Measurements from ENCODE around the gene FAU.
"Not testable (repeated sequence)": the region's sequence is repeated elsewhere in the genome, so short reads cannot be mapped to it uniquely, and the experiment has no call there.

The FAU gene

DNA sequence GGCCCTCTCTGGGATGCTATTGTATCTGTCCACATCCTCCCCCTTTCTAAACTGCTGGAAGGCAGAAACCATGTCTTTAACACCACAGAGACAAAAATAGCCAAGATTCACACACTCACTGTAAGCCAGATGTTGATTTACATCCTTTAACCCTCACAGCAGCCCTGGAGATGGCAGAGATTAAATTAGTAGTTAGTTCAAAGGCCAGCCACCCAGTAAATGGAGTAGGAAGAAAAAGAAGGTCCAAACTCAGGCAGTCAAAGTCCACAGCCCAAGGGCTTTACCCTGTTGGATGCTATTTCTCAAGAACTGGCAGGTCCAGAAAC lies 2.3 kb downstream of the FAU start:
- no peak for DNase-seq

GRCh38 chr11:65118891-65119669 lies 2.9 kb downstream of the FAU start:
- DNase-seq: not testable (repeated sequence)

DNA sequence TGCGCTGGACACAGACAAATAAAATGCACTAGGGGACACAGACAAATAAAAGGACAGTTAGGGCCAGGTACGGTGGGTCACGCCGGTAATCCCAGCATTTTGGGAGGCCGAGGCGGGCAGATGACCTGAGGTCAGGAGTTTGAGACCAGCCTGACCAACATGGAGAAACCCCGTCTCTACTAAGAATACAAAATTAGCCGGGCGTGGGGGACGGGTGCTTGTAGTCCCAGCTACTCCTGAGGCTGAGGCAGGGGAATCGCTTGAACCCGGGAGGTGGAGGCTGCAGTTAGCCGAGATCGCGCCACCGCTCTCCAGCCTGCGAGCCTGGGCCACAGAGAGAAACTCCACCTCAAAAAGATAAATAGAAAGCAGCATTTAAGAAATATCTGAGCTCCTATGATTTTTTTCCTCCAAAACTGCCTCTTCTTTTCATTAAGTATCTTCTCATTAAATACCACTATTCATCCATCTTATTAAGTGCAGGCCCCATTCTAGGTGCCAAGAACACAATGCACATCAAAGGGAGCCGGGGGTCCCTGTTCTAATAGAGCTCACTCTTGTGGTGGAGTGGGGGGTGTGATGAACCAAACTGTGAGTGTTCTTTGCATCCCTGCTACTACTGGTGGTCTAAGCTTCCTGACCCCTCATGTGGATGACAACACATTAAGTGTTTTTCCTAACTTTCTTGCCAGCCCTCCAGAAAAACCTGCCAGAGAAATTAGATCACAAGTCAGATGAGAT lies 3.7 kb downstream of the FAU start:
- no peak for DNase-seq

DNA sequence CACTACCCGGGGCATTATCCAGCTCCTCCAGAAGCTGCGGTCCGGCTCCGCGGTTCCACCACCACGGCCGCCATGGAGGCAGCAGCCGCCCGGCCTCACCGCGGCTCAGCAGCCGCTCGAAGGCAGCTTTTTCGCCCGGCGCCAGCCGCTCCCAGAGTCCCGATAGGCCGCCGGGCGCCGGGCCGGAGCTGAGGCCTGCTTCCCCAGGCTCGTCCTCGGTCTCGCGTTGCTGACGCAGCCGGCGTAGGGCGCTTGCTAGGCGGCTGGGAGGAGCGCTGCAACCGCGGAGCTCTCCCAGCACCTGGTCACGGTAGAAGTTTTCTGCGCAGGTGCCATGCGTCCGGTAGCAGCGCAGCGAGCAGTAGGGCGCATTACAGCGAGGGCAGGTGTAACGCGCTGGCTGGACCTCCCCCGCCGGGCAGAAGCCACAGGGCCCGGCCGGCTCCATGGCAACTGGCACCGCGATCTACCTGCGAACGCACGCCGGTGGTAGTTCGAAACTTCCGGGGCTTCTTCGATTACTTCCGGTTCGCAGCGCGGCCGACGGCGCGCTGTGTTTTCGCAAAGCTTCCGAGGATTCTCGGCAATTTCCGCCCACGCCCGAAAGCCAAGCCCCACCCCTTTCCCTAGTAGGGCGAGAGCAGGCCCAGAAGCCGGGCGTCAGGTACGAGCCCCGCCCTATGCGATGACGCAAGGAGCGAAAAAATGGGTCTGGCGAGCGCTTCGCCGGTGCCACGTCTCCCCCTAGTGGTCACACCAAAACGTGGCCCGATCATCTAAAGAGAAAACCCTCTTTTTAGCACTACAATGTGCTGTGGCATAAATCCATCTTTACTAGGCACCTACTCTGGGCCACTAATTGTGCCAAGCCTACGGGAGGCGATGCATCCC lies 4.5 kb downstream of the FAU start, which contains the start of gene ZNHIT2:
TSS of gene ZNHIT2 (minus strand) at position 496 of the 891 bp plus-strand sequence. CDS start at position 448, 48 bp downstream.
- DNase-seq: peak; percentile 100

- DNase-seq: peak; percentile 71
These were observed 5.3 kb downstream of the FAU start for GRCh38 chr11:65116370-65117205.

DNA sequence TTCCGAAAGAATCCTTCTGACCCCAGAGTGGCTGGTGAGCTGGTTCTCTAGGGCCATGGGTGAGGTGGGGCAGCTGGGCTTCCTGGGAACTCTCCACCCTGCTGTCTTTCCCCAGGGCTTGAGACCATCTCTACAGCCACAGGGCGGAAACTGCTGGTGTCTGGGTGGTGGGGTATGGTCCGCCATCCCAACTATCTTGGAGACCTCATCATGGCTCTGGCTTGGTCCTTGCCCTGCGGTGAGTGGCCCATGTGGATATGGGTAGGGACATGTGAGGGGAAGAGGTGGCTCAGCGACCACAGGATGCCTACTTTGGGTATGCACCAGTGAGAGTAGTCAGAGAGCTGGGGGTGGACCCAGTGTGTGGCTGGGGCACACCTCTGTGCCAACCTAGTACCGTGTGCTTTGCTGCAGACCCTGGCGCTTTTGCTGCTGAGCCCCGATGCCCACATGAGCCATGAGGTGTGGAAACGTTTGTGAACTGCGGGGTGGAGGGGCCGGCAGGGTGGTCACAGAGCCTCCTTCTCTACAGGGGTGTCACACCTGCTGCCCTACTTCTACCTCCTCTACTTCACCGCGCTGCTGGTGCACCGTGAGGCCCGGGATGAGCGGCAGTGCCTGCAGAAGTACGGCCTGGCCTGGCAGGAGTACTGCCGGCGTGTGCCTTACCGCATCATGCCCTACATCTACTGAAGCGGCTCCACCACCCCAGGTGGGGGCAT lies 6.4 kb downstream of the FAU start:
- no peak for DNase-seq

- DNase-seq: no peak
These were observed 7.3 kb downstream of the FAU start for GRCh38 chr11:65114538-65115171.

- DNase-seq: no peak
These were observed 8.1 kb downstream of the FAU start for GRCh38 chr11:65113839-65114238.

- DNase-seq: no peak
These were observed 8.6 kb downstream of the FAU start for GRCh38 chr11:65113361-65113756.

DNA sequence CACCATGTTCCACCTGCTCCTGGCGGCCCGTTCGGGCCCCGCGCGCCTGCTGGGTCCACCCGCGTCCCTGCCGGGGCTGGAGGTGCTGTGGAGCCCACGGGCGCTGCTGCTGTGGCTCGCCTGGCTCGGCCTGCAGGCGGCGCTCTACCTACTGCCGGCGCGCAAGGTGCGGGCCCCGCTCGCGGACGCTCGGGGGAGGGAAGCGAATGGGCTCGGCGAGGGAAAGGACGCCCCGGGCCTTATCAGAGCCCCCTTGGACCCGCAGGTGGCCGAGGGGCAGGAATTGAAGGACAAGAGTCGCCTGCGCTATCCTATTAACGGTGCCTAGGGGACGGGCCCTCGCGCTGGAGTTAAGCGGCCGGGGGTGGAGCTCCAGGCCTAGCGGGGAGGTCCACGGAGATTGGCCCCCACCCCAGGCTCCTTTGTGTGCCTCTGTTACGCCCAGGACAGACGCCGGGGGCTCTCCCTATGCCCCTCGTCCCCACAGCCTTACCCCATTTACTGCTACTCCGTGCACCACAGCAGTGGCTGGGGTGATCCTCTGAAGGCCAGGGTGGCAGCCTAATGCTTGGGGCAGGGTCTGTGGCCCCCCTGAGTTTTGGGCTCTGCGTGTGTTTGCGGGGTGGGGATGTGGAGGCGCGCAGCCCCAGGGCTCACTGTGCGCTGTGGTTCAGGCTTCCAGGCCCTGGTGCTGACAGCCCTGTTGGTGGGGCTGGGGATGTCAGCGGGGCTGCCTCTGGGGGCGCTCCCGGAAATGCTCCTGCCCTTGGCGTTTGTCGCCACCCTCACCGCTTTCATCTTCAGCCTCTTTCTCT lies 9.2 kb downstream of the FAU start:
- peak; percentile 79 for DNase-seq

GRCh38 chr11:65111744-65112545 lies 10.0 kb downstream of the FAU start, which contains the start of gene TM7SF2:
TM7SF2 (plus strand) TSS chr11:65111872; CDS start chr11:65112016, 144 bp downstream.
- peak; percentile 95 for DNase-seq

- DNase-seq: no peak
These were observed 10.7 kb downstream of the FAU start for GRCh38 chr11:65111159-65111743.

- peak; percentile 96 for DNase-seq
These were observed 11.5 kb downstream of the FAU start for GRCh38 chr11:65110354-65110861.

- DNase-seq: no peak
These were observed 12.4 kb downstream of the FAU start for GRCh38 chr11:65109231-65110198.

DNA sequence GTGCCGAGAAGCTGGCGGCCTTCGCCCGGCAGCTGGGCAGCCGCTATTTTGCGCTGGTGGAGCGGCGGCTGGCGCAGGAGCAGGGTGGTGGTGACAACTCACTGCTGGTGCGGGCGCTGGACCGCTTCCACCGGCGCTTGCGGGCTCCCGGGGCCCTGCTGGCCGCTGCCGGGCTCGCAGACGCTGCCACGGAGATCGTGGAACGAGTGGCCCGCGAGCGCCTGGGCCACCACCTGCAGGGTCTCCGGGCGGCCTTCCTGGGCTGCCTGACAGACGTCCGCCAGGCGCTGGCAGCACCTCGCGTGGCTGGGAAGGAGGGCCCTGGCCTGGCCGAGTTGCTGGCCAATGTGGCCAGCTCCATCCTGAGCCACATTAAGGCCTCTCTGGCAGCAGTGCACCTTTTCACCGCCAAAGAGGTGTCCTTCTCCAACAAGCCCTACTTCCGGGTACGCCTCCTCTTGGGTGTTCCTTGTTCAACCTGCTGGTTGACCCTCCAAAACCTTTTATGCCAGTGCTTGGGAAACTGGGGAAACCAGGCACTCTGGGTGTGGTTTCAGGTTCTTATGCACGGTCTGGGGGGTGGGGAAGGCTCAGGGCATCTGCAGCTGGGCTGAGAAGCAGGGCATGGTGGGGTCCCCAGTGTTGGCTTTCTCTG lies 13.3 kb downstream of the FAU start:
- DNase-seq: no peak

- no peak for DNase-seq
These were observed 14.0 kb downstream of the FAU start for GRCh38 chr11:65107751-65108468.

Measured in CD4-positive, alpha-beta T cell treated with Interleukin-21 for 1 hour (primary cell).